T-cell (primary cell): Measurements from ENCODE around the gene PRDM16. TPM values are rescaled to one million over a fixed set of nuclear protein-coding genes. Genes with fewer than 3 reads are reported as not detected.

Source experiments
- ATAC-seq, 4 experiments: fragments of 200-7000 bp in 3 of 4; fragments of 150-1000 bp in 1 of 4; cut with Tn5 transposase; replicated peaks in 1 of 4; 1 replicate in 3 of 4; 2 replicates in 1 of 4; pipeline ENCODE4 v1.10.0; 2021; ENCODE audit warnings: moderate library complexity in 3 of 4, mild to moderate bottlenecking in 2 of 4, moderate number of reproducible peaks in 1 of 4
- CTCF ChIA-PET, 2 donors: fragments of 300-600 bp; sonication (Branson Sonifier 250); formaldehyde crosslinking; loops; one replicate each; lab custom pipeline; 2022; ENCODE audit warnings: antibody characterized with exemption in 2 of 2; lab: Charles Lee
- POLR2A ChIA-PET, 2 donors: fragments of 300-600 bp; sonication (Branson Sonifier 250); formaldehyde crosslinking; loops; one replicate each; lab custom pipeline; 2022; ENCODE audit warnings: antibody characterized with exemption in 2 of 2; lab: Charles Lee
- DNase-seq, 35 experiments: peaks; one replicate each; pipeline versions ENCODE4 v3.0.0 to v3.0.0-alpha.2; 2013 to 2023
- H3K27ac ChIP-seq: one replicate; pipeline ENCODE4 v1.5.1; 2013; ENCODE audit warnings: low read length
- H3K27me3 ChIP-seq, 2 experiments: replicated peaks in 1 of 2; 1 replicate in 1 of 2; 2 replicates in 1 of 2; pipeline versions ENCODE4 v1.6.1 to v1.7.0; 2013; ENCODE audit warnings: low read length in 1 of 2, mixed read lengths in 1 of 2; ENCODE audit not compliant: control insufficient read depth in 2 of 2, insufficient read depth in 2 of 2; ENCODE audit errors: extremely low read depth in 1 of 2
- H3K36me3 ChIP-seq, 2 donors: 1 replicate in 1 of 2; 2 replicates in 1 of 2; pipeline versions ENCODE4 v1.6.1 to v1.7.0; 2013; ENCODE audit warnings: low read length in 1 of 2; ENCODE audit not compliant: control insufficient read depth in 2 of 2, insufficient read depth in 1 of 2; ENCODE audit errors: extremely low read depth in 1 of 2
- H3K4me1 ChIP-seq, 2 experiments: 1 replicate in 1 of 2; 2 replicates in 1 of 2; pipeline versions ENCODE4 v1.6.1 to v1.7.0; 2013; ENCODE audit warnings: low read length in 2 of 2, mixed read lengths in 1 of 2; ENCODE audit not compliant: insufficient read depth in 2 of 2, control insufficient read depth in 1 of 2; ENCODE audit errors: extremely low read depth in 1 of 2
- H3K4me3 ChIP-seq, 2 donors: 1 replicate in 1 of 2; 2 replicates in 1 of 2; pipeline versions ENCODE4 v1.5.1 to v1.7.0; 2013; ENCODE audit warnings: mild to moderate bottlenecking in 2 of 2, low read length in 1 of 2, moderate library complexity in 1 of 2; ENCODE audit not compliant: control insufficient read depth in 1 of 2; ENCODE audit errors: extremely low read depth in 1 of 2
- H3K9me3 ChIP-seq: 2 replicates; pipeline ENCODE4 v1.7.0; 2013
- H3K27ac Mint-ChIP-seq, 2 donors: one replicate each; pipeline ENCODE4 v1.8.0; 2020 to 2021; ENCODE audit warnings: mild to moderate bottlenecking in 2 of 2, mixed read lengths in 2 of 2
- H3K27me3 Mint-ChIP-seq, 2 donors: one replicate each; pipeline ENCODE4 v1.8.0; 2021 to 2022; ENCODE audit warnings: mixed read lengths in 2 of 2
- H3K36me3 Mint-ChIP-seq: one replicate; pipeline ENCODE4 v1.8.0; 2021; ENCODE audit warnings: mixed read lengths
- H3K4me1 Mint-ChIP-seq, 3 donors: one replicate each; pipeline ENCODE4 v1.8.0; 2020 to 2022; ENCODE audit warnings: mixed read lengths in 3 of 3, mild to moderate bottlenecking in 1 of 3
- H3K4me3 Mint-ChIP-seq, 3 donors: one replicate each; pipeline ENCODE4 v1.8.0; 2020 to 2022; ENCODE audit warnings: mild to moderate bottlenecking in 3 of 3, mixed read lengths in 3 of 3, moderate library complexity in 3 of 3
- H3K9me3 Mint-ChIP-seq, 3 donors: one replicate each; pipeline ENCODE4 v1.8.0; 2020 to 2022; ENCODE audit warnings: mixed read lengths in 3 of 3
- WGBS: methylation state at CpG from one replicate; pipeline ENCODE4 v1.1.5; 2013; ENCODE audit warnings: missing lambda C conversion rate; ENCODE audit not compliant: insufficient coverage; 5-methylcytosine and 5-hydroxymethylcytosine counted together
- total RNA-seq, 35 experiments: library from RNA in 6 of 35; stranded (reverse) in 6 of 35; fragments of 120-200 nt in 1 of 35; gene quantifications; one replicate each; pipeline versions ENCODE4 v1.2.1 to v1.2.4 and lab custom pipeline; 2013 to 2026

Gene PRDM16
- total RNA-seq, 5 donors from 2014 or later (not counting 1 experiment from before 2014, with no cell fraction given), result 0.15 to 0.70 (median 0.24) TPM; not detected in 1

GRCh38 chr1:3294450-3294849, 225.4 kb downstream of the PRDM16 start:
- no peak overlapping the region for H3K4me3 ChIP-seq
- no peaks in the 10 kb centered on the region for H3K9me3 ChIP-seq
- WGBS, result 79% methylated on average over 12 of the region's 13 CpGs
- Mint-ChIP-seq H3K9me3 (no peaks in the 10 kb centered on the region), H3K4me1 (no peaks in the 10 kb centered on the region), H3K27me3 (peaks cover 0 to 2% of the 10 kb centered on the region in 2 donors), H3K4me3 (no peak overlapping the region), H3K36me3 (no peaks in the 10 kb centered on the region), H3K27ac (no peak overlapping the region)
- DNase-seq (no peak), ATAC-seq (no peak)
- H3K4me1 ChIP-seq, result no peaks in the 10 kb centered on the region
- POLR2A ChIA-PET, result no interaction called here
- CTCF ChIA-PET, result no interaction called here
- H3K27me3 ChIP-seq, result peaks cover 0 to 13% of the 10 kb centered on the region in 2 experiments
- H3K27ac ChIP-seq, result no peak overlapping the region
- H3K36me3 ChIP-seq, result no peaks in the 10 kb centered on the region

GRCh38 chr1:3295846-3296245, 226.8 kb downstream of the PRDM16 start:
- Mint-ChIP-seq H3K4me1 (no peaks in the 10 kb centered on the region), H3K4me3 (no peak overlapping the region), H3K36me3 (no peaks in the 10 kb centered on the region), H3K27ac (no peak overlapping the region), H3K27me3 (peaks cover 0 to 2% of the 10 kb centered on the region in 2 donors), H3K9me3 (no peaks in the 10 kb centered on the region)
- CTCF ChIA-PET, result no interaction called here
- Histone ChIP-seq H3K36me3 (no peaks in the 10 kb centered on the region), H3K27me3 (peaks cover 0 to 8% of the 10 kb centered on the region in 2 experiments), H3K4me1 (no peaks in the 10 kb centered on the region), H3K4me3 (no peak overlapping the region), H3K27ac (no peak overlapping the region), H3K9me3 (no peaks in the 10 kb centered on the region)
- POLR2A ChIA-PET, result no interaction called here
- 85% methylated on average over 10 of the region's 12 CpGs for WGBS
- DNase-seq, result no peak
- no peak for ATAC-seq

GRCh38 chr1:3296326-3296725, 227.3 kb downstream of the PRDM16 start:
- no peak overlapping the region for H3K4me3 Mint-ChIP-seq
- WGBS, result 74% methylated on average over 9 of the region's 11 CpGs

GRCh38 chr1:3296826-3297225, 227.8 kb downstream of the PRDM16 start:
- no peak overlapping the region for H3K27ac ChIP-seq
- H3K27me3 ChIP-seq, result peaks cover 0 to 8% of the 10 kb centered on the region in 2 experiments
- Mint-ChIP-seq H3K36me3 (no peaks in the 10 kb centered on the region), H3K27ac (no peak overlapping the region), H3K27me3 (peaks cover 0 to 2% of the 10 kb centered on the region in 2 donors), H3K4me3 (no peak overlapping the region), H3K4me1 (no peaks in the 10 kb centered on the region), H3K9me3 (no peaks in the 10 kb centered on the region)
- no peak overlapping the region for H3K4me3 ChIP-seq
- no peaks in the 10 kb centered on the region for H3K9me3 ChIP-seq
- ChIA-PET POLR2A (no interaction called here), CTCF (no interaction called here)
- DNase-seq (no peak), ATAC-seq (no peak)
- H3K36me3 ChIP-seq, result no peaks in the 10 kb centered on the region
- 87% methylated on average over 13 of the region's 16 CpGs for WGBS
- H3K4me1 ChIP-seq, result no peaks in the 10 kb centered on the region

More at GRCh38 chr1:3296326-3296725, 227.3 kb downstream of the PRDM16 start:
- Histone ChIP-seq H3K4me1 (no peaks in the 10 kb centered on the region), H3K27ac (no peak overlapping the region), H3K36me3 (no peaks in the 10 kb centered on the region), H3K4me3 (no peak overlapping the region), H3K27me3 (peaks cover 0 to 8% of the 10 kb centered on the region in 2 experiments), H3K9me3 (no peaks in the 10 kb centered on the region)
- no peaks in the 10 kb centered on the region for H3K9me3 Mint-ChIP-seq
- no peak overlapping the region for H3K27ac Mint-ChIP-seq
- H3K4me1 Mint-ChIP-seq, result no peaks in the 10 kb centered on the region
- peaks cover 0 to 2% of the 10 kb centered on the region in 2 donors for H3K27me3 Mint-ChIP-seq
- POLR2A ChIA-PET, result no interaction called here
- no peak for DNase-seq
- CTCF ChIA-PET, result no interaction called here
- no peak for ATAC-seq
- no peaks in the 10 kb centered on the region for H3K36me3 Mint-ChIP-seq

- no peak overlapping the region for H3K4me3 ChIP-seq
Measured at GRCh38 chr1:3297756-3298155, 228.8 kb downstream of the PRDM16 start.

GRCh38 chr1:3298197-3298596, 229.2 kb downstream of the PRDM16 start:
- Mint-ChIP-seq H3K27ac (no peak overlapping the region), H3K4me1 (no peaks in the 10 kb centered on the region), H3K36me3 (no peaks in the 10 kb centered on the region), H3K9me3 (no peaks in the 10 kb centered on the region), H3K27me3 (peaks cover 0 to 2% of the 10 kb centered on the region in 2 donors), H3K4me3 (no peak overlapping the region)
- H3K4me3 ChIP-seq, result no peak overlapping the region
- DNase-seq, result no peak
- H3K27me3 ChIP-seq, result peaks cover 0 to 3% of the 10 kb centered on the region in 2 experiments
- H3K36me3 ChIP-seq, result no peaks in the 10 kb centered on the region
- WGBS, result 79% methylated on average over 11 of the region's 15 CpGs
- H3K9me3 ChIP-seq, result no peaks in the 10 kb centered on the region
- POLR2A ChIA-PET, result no interaction called here
- CTCF ChIA-PET, result no interaction called here
- no peak for ATAC-seq
- no peaks in the 10 kb centered on the region for H3K4me1 ChIP-seq
- no peak overlapping the region for H3K27ac ChIP-seq

More at GRCh38 chr1:3297756-3298155, 228.8 kb downstream of the PRDM16 start:
- Histone ChIP-seq H3K4me1 (no peaks in the 10 kb centered on the region), H3K36me3 (no peaks in the 10 kb centered on the region), H3K27me3 (peaks cover 0 to 6% of the 10 kb centered on the region in 2 experiments), H3K27ac (no peak overlapping the region), H3K9me3 (no peaks in the 10 kb centered on the region)
- no peak overlapping the region for H3K27ac Mint-ChIP-seq
- ChIA-PET POLR2A (no interaction called here), CTCF (no interaction called here)
- H3K4me1 Mint-ChIP-seq, result no peaks in the 10 kb centered on the region
- WGBS, result 74% methylated on average over 7 of the region's 7 CpGs
- ATAC-seq (no peak), DNase-seq (no peak)
- H3K27me3 Mint-ChIP-seq, result peaks cover 0 to 2% of the 10 kb centered on the region in 2 donors
- no peaks in the 10 kb centered on the region for H3K9me3 Mint-ChIP-seq
- no peaks in the 10 kb centered on the region for H3K36me3 Mint-ChIP-seq
- no peak overlapping the region for H3K4me3 Mint-ChIP-seq

- Histone ChIP-seq H3K9me3 (no peaks in the 10 kb centered on the region), H3K27ac (no peak overlapping the region), H3K36me3 (no peaks in the 10 kb centered on the region), H3K4me1 (no peaks in the 10 kb centered on the region), H3K27me3 (peaks cover 0 to 19% of the 10 kb centered on the region in 2 experiments), H3K4me3 (no peak overlapping the region)
- no peak overlapping the region for H3K27ac Mint-ChIP-seq
- H3K27me3 Mint-ChIP-seq, result peaks cover 5 to 14% of the 10 kb centered on the region in 2 donors
- POLR2A ChIA-PET, result no interaction called here
- DNase-seq, result no peak
- CTCF ChIA-PET, result no interaction called here
- H3K36me3 Mint-ChIP-seq, result no peaks in the 10 kb centered on the region
- no peak overlapping the region for H3K4me3 Mint-ChIP-seq
- 68% methylated on average over 10 of the region's 11 CpGs for WGBS
- H3K4me1 Mint-ChIP-seq, result no peaks in the 10 kb centered on the region
- no peak for ATAC-seq
- no peaks in the 10 kb centered on the region for H3K9me3 Mint-ChIP-seq
Measured at GRCh38 chr1:3304246-3304645, 235.2 kb downstream of the PRDM16 start.
